Duodenal mucosa (tissue), 2 donors: ENCODE results near the gene LIMCH1.

ENCODE experiments used
- H3K27ac ChIP-seq: one replicate; pipeline ENCODE4 v1.7.0; 2013; ENCODE audit warnings: low read depth, low read length
- H3K27me3 ChIP-seq, 2 donors: one replicate each; pipeline ENCODE4 v1.7.0; 2013; ENCODE audit warnings: low read length in 2 of 2, control low read depth in 1 of 2; ENCODE audit not compliant: insufficient read depth in 2 of 2, control insufficient read depth in 1 of 2
- H3K36me3 ChIP-seq, 2 donors: one replicate each; pipeline ENCODE4 v1.7.0; 2013; ENCODE audit warnings: low read length in 2 of 2, control low read depth in 1 of 2; ENCODE audit not compliant: insufficient read depth in 2 of 2, control insufficient read depth in 1 of 2
- H3K4me1 ChIP-seq, 2 donors: one replicate each; pipeline ENCODE4 v1.7.0; 2013; ENCODE audit warnings: low read length in 2 of 2, control low read depth in 1 of 2; ENCODE audit not compliant: insufficient read depth in 2 of 2, control insufficient read depth in 1 of 2
- H3K4me3 ChIP-seq, 2 donors: one replicate each; pipeline ENCODE4 v1.7.0; 2013; ENCODE audit warnings: low read length in 2 of 2, low read depth in 1 of 2
- H3K9ac ChIP-seq, 2 donors: one replicate each; pipeline ENCODE4 v1.7.0; 2013; ENCODE audit warnings: low read length in 2 of 2, low read depth in 1 of 2
- H3K9me3 ChIP-seq, 2 donors: one replicate each; pipeline ENCODE4 v1.7.0; 2013; ENCODE audit warnings: low read length in 2 of 2, control low read depth in 1 of 2; ENCODE audit not compliant: control insufficient read depth in 1 of 2

LIMCH1 gene

DNA sequence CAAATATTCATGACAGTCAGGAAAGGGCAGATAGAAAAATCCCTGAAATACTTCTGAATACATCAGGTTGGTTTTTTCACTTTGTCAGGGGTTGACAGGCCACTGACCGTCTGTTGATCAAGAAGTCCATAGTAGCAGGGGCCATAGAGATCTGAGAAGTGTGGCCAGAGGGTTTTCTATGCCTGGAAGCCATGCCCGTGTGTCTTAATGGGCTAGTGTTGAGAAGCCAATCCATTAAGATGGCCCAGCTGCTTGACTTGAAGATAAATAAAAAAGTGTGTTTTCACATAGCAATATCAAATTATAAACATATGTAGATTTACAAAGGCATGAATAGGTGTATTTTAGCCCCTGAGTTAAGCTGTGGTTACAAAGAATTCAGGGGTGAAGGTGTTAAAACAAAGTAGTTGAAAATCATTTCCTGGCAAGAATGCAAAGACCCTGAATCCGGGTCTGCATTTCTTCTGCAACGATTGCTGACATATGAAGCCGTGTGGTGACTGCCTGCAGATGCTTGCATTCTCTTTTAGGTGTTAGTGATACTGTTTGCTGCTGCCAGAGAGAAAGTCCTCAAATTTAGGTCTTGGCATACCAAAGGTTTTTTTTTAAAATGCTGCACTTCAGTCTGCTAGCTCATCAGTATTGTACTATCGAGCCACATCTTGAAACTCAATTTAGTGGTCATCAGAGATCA, 9.3 kb upstream of the LIMCH1 start:
- no peak overlapping the region for H3K9ac ChIP-seq
- no peak overlapping the region for H3K4me3 ChIP-seq
- no peaks in the 10 kb centered on the region for H3K36me3 ChIP-seq
- H3K27me3 ChIP-seq, result no peaks in the 10 kb centered on the region
- no peak overlapping the region for H3K27ac ChIP-seq
- no peaks in the 10 kb centered on the region for H3K9me3 ChIP-seq
- no peaks in the 10 kb centered on the region for H3K4me1 ChIP-seq

DNA sequence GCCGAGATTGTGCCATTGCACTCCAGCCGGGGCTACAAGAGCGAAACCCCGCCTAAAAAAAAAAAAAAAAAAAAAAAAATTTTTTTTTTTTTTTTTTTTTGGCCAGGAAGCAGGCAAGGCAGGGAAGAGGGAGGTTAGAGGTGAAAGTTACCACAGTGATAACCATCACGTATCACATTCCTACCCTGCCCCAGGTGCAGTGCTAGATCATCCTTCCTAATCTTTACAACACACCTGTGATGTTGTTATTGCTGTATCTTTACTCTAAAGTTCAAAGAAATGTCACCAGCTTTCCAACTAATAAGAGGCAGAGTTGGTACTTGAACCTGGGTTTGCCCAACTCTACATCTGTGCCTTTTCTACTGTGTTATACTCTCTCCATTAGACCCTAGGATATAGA, 7.2 kb upstream of the LIMCH1 start:
- no peak overlapping the region for H3K4me3 ChIP-seq
- no peak overlapping the region for H3K27ac ChIP-seq
- no peaks in the 10 kb centered on the region for H3K4me1 ChIP-seq
- no peaks in the 10 kb centered on the region for H3K27me3 ChIP-seq
- no peaks in the 10 kb centered on the region for H3K9me3 ChIP-seq
- H3K9ac ChIP-seq, result no peak overlapping the region
- no peaks in the 10 kb centered on the region for H3K36me3 ChIP-seq

DNA sequence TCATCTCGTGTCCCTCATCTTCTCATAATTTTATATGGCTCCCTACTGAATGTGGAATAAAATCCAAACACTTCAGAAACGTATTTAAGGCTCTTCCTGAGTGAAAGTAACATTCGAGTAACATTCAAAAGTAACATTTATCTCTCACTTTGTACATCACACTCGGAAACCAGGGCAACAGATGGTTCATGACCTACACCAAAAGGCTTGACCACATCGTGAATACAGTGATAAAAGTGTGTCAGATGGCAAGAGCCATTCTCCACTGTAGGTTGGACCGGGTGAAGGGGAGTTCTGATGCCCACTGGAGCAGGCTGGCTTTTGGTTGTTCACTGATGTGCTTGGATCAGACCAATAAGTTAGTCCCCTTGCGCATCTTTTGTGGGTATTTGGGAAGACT, 5.6 kb upstream of the LIMCH1 start:
- no peaks in the 10 kb centered on the region for H3K9me3 ChIP-seq
- H3K27me3 ChIP-seq, result no peaks in the 10 kb centered on the region
- no peak overlapping the region for H3K9ac ChIP-seq
- H3K4me1 ChIP-seq, result no peaks in the 10 kb centered on the region
- H3K4me3 ChIP-seq, result no peak overlapping the region
- no peak overlapping the region for H3K27ac ChIP-seq
- H3K36me3 ChIP-seq, result no peaks in the 10 kb centered on the region

DNA sequence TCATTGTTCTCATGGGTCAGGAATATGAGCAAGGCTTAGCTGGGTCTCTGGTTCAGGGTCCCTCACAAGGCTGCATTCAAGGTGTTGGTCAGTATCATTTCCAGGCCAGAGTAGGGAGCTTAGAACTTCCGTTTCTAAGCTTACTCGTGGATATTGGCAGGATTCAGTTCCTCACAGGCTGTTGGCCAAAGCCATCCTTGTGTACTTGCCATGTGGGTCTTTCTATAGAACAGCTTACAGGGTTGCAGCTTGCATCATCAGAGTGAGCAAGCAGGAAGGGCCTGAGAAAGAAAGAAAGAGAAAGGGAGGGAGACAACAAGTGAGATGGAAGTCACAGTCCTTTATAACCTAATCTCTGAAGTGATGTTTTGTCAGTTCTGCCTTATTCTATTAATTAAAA, 5.1 kb upstream of the LIMCH1 start:
- no peak overlapping the region for H3K27ac ChIP-seq
- H3K36me3 ChIP-seq, result no peaks in the 10 kb centered on the region
- no peak overlapping the region for H3K4me3 ChIP-seq
- H3K9ac ChIP-seq, result no peak overlapping the region
- H3K9me3 ChIP-seq, result no peaks in the 10 kb centered on the region
- H3K4me1 ChIP-seq, result no peaks in the 10 kb centered on the region
- peaks cover 0 to 3% of the 10 kb centered on the region in 2 donors for H3K27me3 ChIP-seq

DNA sequence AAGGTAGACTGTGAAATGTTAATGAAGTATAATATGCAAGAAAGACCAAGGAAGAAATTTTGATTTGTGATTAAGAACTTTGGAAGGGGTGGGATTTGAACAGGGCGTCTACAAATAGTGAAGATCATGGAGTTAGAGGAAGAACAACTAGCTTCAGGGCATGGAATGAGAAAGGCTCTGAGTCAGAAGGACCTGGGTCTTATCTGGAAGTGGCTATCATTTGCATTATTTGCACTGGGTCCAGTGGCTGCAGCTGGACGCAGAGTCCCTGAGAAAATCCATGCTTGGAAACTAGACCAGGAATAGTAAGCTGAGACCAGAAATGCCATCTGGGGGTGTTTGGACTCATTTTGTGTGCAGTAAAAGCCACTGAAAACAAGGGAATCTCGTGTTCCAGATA, 4.3 kb upstream of the LIMCH1 start:
- no peak overlapping the region for H3K4me3 ChIP-seq
- no peaks in the 10 kb centered on the region for H3K4me1 ChIP-seq
- H3K9ac ChIP-seq, result no peak overlapping the region
- H3K36me3 ChIP-seq, result no peaks in the 10 kb centered on the region
- peaks cover 0 to 5% of the 10 kb centered on the region in 2 donors for H3K27me3 ChIP-seq
- no peaks in the 10 kb centered on the region for H3K9me3 ChIP-seq
- H3K27ac ChIP-seq, result no peak overlapping the region

DNA sequence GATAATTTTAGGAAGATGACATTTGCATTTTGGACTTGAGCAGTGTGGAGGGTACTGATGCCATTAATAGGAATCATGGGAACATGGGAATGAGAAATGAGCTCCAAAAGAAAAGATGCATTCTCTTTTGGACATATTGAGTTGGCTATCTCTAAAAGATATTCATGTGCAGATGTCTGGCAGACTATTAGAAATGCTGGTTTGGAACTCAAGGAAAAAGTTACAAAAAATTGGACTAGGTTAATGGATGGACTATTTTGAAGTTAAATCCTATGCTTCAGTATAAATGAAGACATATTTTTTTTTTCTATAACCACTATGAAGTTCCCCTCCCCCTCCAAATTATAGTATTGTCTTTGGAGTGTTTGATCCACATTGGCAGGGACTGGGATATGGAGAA, 3.6 kb upstream of the LIMCH1 start:
- H3K36me3 ChIP-seq, result no peaks in the 10 kb centered on the region
- no peak overlapping the region for H3K9ac ChIP-seq
- H3K27me3 ChIP-seq, result peaks cover 0 to 5% of the 10 kb centered on the region in 2 donors
- H3K4me3 ChIP-seq, result no peak overlapping the region
- no peak overlapping the region for H3K27ac ChIP-seq
- no peaks in the 10 kb centered on the region for H3K4me1 ChIP-seq
- no peaks in the 10 kb centered on the region for H3K9me3 ChIP-seq

DNA sequence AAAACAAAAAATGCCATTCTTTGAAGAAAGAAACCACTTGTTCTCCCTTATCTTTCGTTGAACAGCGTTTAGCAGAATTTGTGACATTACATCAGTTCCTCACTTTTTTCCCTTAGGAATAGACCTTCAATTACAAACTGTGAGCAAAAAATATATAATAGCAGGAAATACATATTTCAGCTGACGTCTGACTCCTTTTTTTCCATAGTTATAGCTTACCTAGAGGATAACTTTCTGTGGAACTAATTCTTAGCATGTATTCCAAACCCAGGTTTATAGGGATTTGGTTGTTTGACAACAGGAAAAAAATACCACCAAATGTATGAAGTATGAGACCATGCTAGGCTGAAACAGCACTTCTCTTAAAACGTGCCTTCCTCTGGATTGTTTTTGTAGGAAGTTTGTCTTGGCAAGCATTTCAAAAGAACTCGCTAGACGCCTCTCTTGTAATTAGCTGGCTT, 2.0 kb upstream of the LIMCH1 start:
- Histone ChIP-seq H3K4me3 (no peak overlapping the region), H3K36me3 (no peaks in the 10 kb centered on the region), H3K9me3 (no peaks in the 10 kb centered on the region), H3K9ac (no peak overlapping the region), H3K4me1 (no peaks in the 10 kb centered on the region), H3K27me3 (peaks cover 0 to 5% of the 10 kb centered on the region in 2 donors), H3K27ac (no peak overlapping the region)

DNA sequence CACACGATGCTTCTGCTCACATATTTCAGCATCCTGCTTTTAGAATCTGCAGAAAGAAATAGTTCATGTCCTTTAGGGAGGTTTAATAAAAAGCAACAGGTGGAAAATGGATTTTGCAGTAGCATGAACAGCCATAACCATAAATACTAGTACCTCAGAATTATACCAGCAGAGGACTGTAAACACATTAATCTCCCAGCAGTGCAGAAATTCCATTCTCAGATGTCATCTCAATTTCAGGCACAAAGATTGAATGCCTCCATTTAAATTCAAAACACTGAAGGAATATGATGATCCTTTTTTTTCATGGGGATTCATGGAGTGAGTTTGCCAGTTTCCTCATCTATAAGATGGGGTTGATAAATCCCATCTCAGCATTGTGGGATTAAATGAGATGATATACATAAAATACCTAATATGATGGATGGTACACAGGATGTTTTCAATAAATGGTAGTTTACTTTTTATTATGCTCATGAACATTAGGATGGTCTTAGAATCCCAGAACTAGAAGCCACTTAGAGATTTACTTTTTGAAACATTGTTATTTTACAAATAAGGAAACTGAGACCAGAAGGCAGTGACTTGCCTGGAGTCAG, 566 bp upstream of the LIMCH1 start:
- Histone ChIP-seq H3K9me3 (no peaks in the 10 kb centered on the region), H3K27ac (no peak overlapping the region), H3K4me1 (no peaks in the 10 kb centered on the region)

DNA sequence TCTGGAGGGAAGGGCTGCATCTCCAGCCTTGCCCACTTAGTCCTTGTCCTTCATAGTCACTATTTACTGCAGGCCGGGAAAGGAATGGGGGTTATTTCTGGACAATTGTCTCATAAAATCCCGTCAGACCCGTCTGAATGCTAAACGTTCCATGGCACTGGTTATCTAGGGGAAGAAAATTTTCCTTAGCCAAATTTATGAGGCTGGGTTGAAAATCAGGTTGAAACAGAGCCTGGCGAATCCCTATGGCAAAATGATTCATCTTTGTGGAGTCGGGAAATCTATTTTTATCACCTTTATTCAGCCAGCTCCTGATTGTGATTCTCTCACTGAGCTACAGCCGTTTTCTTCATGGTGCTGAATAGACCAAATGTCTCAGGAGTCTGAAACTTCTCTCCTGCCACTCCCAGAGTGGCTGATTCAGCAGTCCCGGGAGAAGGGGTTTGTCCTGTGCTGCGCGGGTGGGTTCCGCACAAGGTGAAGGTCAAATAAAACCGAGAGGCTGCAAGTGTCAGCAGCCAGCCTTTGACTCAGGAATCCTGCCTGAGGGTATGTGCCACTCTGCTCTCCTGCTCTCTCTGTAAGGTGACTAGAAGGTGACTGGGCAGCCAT, 1.0 kb downstream of the LIMCH1 start:
- Histone ChIP-seq H3K4me1 (no peaks in the 10 kb centered on the region), H3K36me3 (no peaks in the 10 kb centered on the region), H3K27ac (no peak overlapping the region), H3K9ac (no peak overlapping the region), H3K9me3 (no peaks in the 10 kb centered on the region), H3K4me3 (no peak overlapping the region), H3K27me3 (peaks cover 0 to 5% of the 10 kb centered on the region in 2 donors)

More for the DNA sequence above, 566 bp upstream of the LIMCH1 start:
- H3K4me3 ChIP-seq, result no peak overlapping the region
- peaks cover 0 to 5% of the 10 kb centered on the region in 2 donors for H3K27me3 ChIP-seq
- H3K9ac ChIP-seq, result no peak overlapping the region
- no peaks in the 10 kb centered on the region for H3K36me3 ChIP-seq

DNA sequence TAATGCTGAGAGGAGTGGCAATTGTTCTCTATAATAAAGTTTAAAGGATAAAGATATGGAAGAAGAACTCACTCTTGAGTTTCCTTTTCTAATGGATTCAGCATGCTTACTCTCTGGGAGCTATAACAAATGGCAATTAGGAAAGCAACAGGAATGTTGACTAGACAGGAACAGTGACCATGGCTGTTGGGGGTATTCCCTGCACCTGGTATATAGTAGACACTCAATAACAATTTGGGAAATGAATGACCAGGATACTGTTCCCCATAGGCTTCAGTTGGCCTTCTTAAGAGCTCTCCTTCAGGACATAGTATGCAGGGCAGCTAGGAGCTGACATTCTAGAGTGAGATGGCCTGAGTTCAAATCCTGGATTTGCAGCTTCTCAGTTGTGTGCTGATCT, 1.8 kb downstream of the LIMCH1 start:
- no peaks in the 10 kb centered on the region for H3K36me3 ChIP-seq
- H3K4me3 ChIP-seq, result no peak overlapping the region
- H3K9me3 ChIP-seq, result no peaks in the 10 kb centered on the region
- peaks cover 0 to 5% of the 10 kb centered on the region in 2 donors for H3K27me3 ChIP-seq
- H3K9ac ChIP-seq, result no peak overlapping the region
- H3K4me1 ChIP-seq, result no peaks in the 10 kb centered on the region
- no peak overlapping the region for H3K27ac ChIP-seq
